WERI-Rb-1 (cell line): Measurements from ENCODE around the gene RNF38.
A peak's percentile ranks its signal among the peaks of the same experiment; 100 is the strongest.
"Not testable (repeated sequence)": the region's sequence is repeated elsewhere in the genome, so short reads cannot be mapped to it uniquely, and the experiment has no call there.

Experiments used
- DNase-seq: peaks from one replicate; pipeline ENCODE4 v3.0.0-alpha.2; 2020
- H3K27ac ChIP-seq: fragments of 250-450 bp; sonication (Bioruptor Pico); 2 replicates; pipeline ENCODE4 v1.5.1; 2020; ENCODE audit warnings: mild to moderate bottlenecking, moderate library complexity
- H3K27me3 ChIP-seq: fragments of 250-450 bp; sonication (Bioruptor Pico); 2 replicates; pipeline ENCODE4 v1.5.1; 2021; ENCODE audit warnings: mild to moderate bottlenecking, low read depth, moderate library complexity; ENCODE audit not compliant: insufficient read depth, severe bottlenecking
- H3K36me3 ChIP-seq: fragments of 250-450 bp; sonication (Bioruptor Pico); 2 replicates; pipeline ENCODE4 v1.5.1; 2020; ENCODE audit warnings: mild to moderate bottlenecking, moderate library complexity
- H3K4me3 ChIP-seq: 2 replicates; pipeline ENCODE4 v1.5.1; 2011; ENCODE audit warnings: low read depth, mild to moderate bottlenecking, control low read depth, low read length
- H3K9me3 ChIP-seq: fragments of 250-450 bp; sonication (Bioruptor Pico); 2 replicates; pipeline ENCODE4 v1.5.1; 2021; ENCODE audit warnings: mild to moderate bottlenecking, moderate library complexity; ENCODE audit not compliant: severe bottlenecking
- TF ChIP-seq, protein P1 (sequence below): IDR thresholded peaks from 2 replicates; pipeline ENCODE4 v1.5.1; 2011; ENCODE audit warnings: low read depth, mild to moderate bottlenecking, control low read depth, inconsistent platforms, low read length

The RNF38 gene

DNA sequence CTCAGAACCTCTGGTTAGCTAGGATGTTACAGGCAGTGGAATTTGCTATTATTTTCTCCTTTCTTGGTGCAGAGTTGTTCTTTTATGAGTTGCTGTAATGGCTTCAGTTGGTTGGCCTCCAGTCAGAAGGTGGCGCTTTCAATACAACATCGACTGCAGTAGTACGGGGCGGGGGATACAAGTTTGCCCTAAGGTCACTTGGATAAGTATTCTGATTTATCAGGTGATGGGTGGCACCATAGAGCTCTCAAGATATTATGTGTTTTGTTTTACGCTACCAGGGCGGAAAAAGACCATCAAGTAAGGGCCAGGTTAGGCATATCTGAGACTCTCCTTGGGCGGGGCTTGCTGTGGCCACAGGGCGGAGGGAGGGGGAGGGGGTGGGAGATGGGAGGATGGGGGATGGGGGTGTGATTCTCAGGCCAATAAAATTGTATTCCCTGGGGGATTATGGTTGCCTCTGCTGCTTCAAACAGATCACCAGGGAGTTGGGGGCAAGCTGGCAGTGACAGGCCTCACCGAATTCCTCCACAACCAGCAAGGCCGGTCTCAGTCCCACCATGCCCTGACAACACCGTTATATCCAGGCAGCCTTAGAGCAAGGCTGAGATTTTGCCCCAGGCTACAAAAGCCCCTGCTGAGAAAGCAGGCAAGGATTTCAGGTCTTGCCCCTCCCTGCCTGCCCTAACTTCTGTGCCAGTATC is 15.9 kb upstream of the RNF38 start:
- Histone ChIP-seq H3K27ac (no peak overlapping the region), H3K36me3 (peaks cover 19% of the 10 kb centered on the region), H3K27me3 (no peaks in the 10 kb centered on the region), H3K9me3 (no peaks in the 10 kb centered on the region), H3K4me3 (no peak overlapping the region)
- no peak for DNase-seq
- TF ChIP-seq, protein P1, sequence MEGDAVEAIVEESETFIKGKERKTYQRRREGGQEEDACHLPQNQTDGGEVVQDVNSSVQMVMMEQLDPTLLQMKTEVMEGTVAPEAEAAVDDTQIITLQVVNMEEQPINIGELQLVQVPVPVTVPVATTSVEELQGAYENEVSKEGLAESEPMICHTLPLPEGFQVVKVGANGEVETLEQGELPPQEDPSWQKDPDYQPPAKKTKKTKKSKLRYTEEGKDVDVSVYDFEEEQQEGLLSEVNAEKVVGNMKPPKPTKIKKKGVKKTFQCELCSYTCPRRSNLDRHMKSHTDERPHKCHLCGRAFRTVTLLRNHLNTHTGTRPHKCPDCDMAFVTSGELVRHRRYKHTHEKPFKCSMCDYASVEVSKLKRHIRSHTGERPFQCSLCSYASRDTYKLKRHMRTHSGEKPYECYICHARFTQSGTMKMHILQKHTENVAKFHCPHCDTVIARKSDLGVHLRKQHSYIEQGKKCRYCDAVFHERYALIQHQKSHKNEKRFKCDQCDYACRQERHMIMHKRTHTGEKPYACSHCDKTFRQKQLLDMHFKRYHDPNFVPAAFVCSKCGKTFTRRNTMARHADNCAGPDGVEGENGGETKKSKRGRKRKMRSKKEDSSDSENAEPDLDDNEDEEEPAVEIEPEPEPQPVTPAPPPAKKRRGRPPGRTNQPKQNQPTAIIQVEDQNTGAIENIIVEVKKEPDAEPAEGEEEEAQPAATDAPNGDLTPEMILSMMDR, result 0 out of 2 replicates have a peak, but pooled peaks have one; percentile 9

DNA sequence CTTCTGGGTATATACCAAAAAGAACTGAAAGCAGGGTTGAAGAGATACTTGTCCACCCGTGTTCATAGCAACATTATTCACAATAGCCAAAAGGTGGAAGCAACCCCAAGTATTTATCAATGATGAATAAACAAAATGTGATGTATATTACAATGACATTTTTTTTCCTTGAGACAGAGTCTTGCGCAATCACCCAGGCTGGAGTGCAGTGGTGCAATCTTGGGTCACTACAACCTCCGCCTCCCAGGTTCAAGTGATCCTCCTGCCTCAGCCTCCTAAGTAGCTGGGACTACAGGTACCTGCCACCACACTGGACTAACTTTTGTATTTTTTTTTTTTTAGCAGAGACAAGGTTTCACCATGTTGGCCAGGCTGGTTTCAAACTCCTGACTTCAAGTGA is 11.3 kb upstream of the RNF38 start:
- H3K27ac ChIP-seq, H3K27me3 ChIP-seq, H3K4me3 ChIP-seq, DNase-seq, H3K9me3 ChIP-seq: not testable (repeated sequence)
- peaks cover 12% of the 10 kb centered on the region for H3K36me3 ChIP-seq

DNA sequence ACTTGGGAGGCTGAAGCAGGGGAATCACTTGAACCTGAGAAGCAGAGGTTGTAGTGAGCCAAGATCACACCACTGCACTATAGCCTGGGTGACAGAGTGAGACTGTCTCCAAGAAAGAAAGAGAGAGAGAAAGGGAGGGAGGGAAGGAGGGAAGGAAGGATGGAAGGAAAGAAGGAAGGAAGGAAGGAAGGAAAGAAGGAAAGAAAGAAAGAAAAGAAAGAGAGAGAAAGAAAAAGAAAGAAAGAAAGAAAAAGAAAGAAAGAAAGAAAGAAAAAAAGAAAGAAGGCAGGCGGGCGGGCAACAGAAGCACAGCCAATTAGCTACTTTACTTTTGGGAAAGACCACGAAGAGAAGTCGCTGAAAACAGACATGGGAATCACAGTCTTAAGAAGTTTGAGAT is 9.0 kb upstream of the RNF38 start:
- not testable (repeated sequence) for DNase-seq, H3K27me3 ChIP-seq, H3K27ac ChIP-seq, H3K4me3 ChIP-seq, H3K9me3 ChIP-seq, H3K36me3 ChIP-seq

DNA sequence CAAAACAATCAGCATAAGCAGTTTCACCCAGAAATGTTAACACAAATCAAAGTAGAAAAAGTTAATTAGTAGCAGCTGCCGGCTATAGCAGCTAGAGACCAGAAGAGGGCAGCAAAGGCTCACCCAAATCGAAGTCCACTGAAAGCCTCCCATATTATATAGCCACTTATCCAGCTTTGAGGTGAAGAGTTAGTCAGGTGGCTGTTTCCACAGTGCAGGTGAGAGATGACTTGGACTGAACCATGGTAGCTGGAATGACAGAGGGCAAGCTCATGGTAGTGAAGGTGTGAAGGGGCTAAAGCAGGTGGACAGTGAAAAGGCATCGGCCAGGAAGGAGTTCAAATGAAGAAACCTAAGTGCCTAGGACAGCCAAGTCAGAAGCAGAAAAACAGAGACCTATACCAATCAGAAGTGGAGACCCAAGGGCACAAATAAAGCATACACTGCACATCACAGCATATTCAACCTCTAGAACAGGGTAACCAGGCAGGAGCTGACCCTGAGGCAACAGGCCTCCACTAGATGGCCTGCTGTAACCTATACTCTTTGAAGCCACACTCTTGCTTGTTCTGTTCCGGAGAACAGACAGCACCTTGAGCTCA is 7.2 kb upstream of the RNF38 start:
- Histone ChIP-seq H3K27ac (no peak overlapping the region), H3K27me3 (no peaks in the 10 kb centered on the region), H3K36me3 (no peaks in the 10 kb centered on the region; the same call in none of the 2 replicates), H3K9me3 (no peaks in the 10 kb centered on the region), H3K4me3 (no peak overlapping the region)
- TF ChIP-seq, protein P1, result peak; percentile 78
- DNase-seq, result peak; percentile 53

DNA sequence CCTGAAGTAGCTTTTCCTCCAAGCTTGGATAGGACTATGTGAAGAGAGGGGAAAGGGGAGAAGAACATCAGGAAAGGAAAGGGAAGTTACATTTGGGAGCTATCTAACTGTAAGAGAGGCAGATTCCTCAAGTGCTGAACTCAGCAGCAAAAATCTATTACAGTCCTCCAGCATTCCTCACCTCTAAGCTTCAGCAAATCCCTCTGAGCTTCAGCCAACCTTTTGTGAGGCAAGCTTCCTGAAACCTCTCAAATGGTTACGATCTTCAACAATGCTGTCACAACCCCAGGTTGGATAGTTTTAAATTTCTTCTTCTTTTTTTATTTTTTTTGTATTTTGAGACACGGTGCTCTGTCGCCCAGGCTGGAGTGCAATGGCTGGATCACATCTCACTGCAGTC is 2.5 kb upstream of the RNF38 start:
- Histone ChIP-seq H3K9me3 (no peaks in the 10 kb centered on the region), H3K36me3 (peaks cover 3% of the 10 kb centered on the region; the same call in 1 of the 2 replicates), H3K27ac (no peak overlapping the region), H3K4me3 (no peak overlapping the region), H3K27me3 (no peaks in the 10 kb centered on the region)
- TF ChIP-seq, protein P1, result no peak
- DNase-seq, result no peak

DNA sequence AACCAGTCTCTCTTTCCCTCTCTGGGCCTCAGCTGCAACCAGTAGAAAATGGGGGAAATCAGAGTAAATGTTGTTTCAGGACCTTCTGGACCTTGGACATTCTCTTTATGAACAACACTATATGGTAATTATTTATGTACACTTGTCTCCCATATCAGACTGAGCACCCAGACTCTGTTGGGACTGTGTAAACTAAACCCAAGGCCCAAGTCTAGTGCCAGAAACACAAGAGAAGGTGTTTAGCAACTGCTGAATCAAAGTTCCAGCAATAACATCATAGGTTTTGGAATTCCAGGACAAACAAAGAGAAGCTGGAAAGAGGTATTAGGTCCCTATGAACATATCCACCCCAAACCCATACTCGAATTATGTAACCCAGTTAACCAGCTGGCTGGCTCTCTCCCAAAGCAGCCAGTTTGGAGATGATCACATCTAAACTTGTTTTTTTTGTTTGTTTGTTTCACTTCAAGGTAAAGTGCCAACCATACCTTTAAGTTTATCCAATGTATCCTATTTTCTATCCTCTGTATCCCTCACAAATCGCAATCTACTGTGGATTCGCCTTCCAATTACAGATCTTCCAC is 1.9 kb upstream of the RNF38 start:
- H3K4me3 ChIP-seq, result no peak overlapping the region
- H3K27me3 ChIP-seq, result no peaks in the 10 kb centered on the region
- no peak for DNase-seq
- peaks cover 3% of the 10 kb centered on the region; the same call in 1 of the 2 replicates for H3K36me3 ChIP-seq
- no peak overlapping the region for H3K27ac ChIP-seq
- TF ChIP-seq, protein P1, result no peak
- H3K9me3 ChIP-seq, result no peaks in the 10 kb centered on the region
